NCI-H2081 treated with DMSO at 0.1 percent for 48 hours (cell line): ENCODE results near the gene PSIP1.
"Not testable (repeated sequence)": the region's sequence is repeated elsewhere in the genome, so short reads cannot be mapped to it uniquely, and the experiment has no call there.

Source experiments
- DNase-seq: peaks from one replicate; lab custom pipeline; 2025; lab: John Stamatoyannopoulos, UW

PSIP1 gene

DNA sequence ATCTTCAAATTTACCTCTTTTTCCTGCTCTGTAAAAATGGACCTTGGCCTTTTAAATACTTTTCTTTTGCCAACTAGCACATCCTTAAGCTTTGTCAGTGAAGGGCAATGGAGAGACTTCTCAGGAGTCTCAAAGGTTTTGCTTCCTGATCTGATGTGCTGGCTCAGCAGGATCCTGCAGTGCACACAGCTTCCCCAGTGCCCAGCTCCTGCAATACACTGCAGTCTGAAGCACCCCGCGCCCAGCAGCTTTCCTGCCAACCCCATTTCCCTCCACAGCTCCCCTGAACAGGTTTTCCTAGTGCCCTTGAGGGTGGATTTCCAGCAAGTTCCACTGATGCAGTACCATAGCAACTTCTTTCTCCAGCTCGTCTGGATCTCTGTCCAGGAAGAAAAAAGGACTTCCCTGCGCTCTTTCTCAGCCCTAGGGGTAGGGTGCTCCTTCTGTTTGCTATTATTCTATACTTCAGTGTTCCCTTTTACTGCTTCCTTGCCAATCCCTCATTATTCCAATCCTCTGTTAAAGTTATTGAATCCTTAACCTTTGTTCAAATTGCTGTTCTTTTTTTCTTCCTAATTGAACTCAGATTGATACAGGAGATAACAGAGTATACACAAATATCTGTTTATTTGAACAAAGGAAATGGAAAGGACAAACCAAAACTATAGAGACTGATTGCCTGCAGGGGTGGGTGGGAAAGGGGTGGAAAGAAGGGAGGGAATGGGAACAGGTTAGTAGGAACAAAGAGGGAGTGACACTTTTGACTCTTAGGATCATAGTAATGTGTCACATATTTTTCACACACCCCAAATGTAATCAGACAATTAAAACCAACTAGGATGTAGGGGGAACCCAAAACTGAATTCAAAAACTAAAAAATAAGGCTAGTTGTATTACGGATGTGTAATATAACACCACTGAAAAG is 79.6 kb downstream of the PSIP1 start:
- DNase-seq: no peak

DNA sequence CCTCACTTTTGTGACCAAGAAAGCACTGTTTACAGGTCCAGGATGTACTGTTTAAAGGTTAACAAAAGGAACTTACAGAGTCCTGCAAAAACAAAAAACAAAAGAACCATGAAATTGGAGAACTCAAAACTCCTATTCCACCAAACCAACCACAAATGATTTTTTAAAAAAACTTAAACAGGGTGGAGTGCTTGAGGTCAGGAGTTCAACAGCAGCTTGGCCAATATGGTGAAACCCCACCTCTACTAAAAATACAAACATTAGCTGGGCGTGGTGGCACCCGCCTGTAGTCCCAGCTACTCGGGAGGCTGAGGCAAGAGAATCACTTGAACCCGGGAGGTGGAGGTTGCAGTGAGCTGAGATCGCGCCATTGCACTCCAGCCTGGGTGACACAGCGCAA is 83.1 kb downstream of the PSIP1 start:
- not testable (repeated sequence) for DNase-seq

DNA sequence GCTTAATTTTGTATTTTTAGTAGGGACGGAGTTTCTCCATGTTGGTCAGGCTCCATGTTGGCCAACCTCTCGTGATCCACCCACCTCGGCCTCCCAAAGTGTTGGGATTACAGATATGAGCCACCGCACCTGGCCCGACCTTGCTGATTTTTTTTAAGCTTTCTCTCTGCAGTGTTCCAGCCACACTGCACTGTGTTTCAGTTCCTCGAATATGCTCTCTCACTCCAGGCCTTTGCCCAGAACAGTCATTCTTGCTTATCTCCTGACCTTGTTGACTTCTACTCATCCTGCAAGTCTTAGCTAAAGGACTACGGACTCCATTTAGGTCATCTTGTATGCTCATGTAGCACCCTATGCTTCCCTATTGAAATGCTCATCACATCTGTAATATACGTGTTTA is 84.8 kb downstream of the PSIP1 start:
- no peak for DNase-seq

DNA sequence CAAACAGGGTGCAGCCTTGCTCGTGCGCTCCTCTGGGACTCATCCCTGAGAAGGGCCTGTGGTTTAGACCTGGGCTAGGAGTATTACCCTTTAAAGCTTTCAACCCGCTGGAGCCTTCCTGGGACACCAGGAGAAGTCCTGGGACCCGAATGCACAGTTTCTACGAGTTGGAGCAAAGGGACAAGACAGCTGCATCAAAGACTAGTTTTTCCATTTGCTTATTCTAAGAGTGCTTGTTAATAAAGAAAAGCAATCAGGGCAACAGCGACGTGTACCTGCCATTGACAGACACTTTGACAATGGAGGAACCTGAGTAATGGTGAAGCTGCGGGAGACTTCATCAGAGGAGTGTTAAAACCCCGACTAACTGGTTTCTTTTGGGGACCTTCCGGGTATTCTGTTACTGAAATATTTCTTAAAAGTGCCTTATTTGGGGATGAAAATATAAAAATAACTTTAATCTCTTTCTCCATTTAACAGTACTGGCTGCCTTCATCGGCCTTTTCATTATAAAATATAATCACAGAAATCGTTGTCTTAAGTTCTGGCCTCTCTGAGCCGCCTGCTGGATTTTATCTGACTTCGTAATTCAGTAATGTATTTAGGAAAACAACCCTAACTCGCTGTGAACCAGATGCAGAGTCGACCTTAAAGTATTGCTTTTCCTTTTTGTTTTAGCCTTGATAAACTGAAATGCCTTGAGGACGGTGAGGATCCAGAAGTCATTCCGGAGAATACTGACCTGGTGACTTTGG is 87.4 kb downstream of the PSIP1 start:
- DNase-seq: no peak

DNA sequence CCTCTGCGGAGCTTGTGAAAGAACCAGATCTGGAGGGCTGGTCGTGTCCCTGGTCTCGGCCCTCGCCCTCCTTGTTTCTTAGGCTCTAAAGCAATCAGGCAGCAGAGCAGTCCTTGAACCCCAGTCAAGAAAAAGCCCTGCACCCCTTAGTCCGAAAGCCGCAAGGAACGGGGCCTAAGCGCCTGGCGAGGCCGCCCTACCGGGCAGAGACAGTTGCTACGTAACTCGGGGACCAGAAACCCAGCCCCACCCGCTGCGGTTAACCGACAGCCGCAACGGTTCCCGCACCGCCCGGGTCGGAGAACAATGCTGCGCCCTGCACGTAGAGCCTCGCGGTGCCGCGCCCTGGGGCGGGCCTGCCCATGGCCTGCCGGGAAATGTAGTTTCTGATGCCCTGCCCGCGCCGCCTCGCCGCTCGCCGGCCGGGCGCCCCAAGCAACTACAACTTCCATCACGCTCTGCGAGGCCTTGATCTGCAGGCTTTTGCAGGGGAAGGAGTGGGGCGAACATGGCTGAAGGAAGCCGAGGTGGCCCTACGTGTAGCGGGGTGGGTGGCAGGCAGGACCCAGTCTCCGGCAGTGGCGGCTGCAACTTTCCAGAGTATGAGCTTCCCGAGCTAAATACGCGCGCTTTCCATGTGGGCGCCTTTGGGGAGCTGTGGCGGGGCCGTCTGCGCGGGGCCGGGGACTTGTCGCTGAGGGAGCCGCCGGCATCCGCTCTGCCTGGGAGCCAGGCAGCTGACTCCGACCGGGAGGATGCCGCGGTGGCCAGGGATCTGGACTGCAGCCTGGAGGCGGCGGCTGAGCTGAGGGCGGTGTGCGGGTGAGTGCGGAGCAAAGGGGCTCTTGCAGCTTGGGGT is 88.2 kb downstream of the PSIP1 start, which contains the start of gene SNAPC3:
Gene SNAPC3, plus strand, starts transcription at position 505 of the 859 bp plus-strand sequence. Its CDS starts 4 bp downstream, at position 509.
- peak; percentile 97 for DNase-seq

DNA sequence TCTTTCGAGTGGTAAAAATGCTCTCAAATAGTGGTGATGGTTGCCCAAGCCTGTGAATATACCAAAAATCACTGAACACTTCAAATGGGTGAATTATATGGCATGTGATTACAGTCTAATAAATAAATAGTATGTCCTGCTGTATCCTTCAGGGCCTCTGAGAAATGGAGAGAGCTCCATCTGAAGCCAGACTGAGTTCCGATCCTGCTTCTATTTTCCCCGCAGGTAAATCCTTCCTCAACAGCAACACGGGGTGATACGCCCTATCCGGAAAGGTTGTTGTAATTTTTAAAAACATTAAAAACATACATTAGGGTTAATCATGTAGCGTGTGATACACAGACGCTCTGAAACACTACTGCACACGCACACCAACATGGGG is 88.8 kb downstream of the PSIP1 start:
- DNase-seq: no peak

DNA sequence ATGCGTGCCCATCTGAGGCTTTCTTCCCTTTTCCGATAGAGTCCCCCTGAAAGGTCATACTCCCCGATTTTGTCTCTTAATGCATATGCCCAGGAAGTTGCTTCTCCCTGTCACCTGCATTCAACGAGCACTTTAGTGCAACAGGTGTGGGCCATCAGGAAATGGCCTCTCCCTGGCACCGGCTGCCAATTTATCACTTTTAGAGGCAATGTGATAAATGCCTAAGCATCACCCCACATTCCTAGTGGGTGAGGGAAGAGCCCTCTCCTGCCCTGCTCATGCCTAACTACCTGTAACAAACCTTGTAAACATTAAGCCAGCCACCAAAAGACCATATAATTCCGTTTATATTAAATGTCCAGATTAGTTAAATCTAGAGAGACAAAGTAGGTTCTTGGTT is 89.2 kb downstream of the PSIP1 start:
- DNase-seq: no peak

DNA sequence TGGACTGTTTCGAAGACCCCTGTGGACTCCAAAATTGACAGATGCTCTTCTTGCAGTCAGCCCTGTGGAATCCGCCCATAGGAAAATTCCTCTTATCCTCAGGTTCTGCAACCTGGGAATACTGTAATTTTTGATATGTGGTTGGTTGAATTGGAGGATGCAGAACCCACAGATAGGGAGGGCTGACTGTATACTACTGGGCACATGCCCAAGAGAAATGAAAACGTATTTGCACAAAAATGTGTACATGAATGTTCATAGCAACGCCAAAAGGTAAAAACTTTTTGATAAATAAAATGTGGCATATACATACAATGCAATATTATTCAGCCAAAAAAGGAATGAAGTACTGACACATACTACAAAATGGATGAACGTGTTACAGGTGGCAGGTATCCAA is 90.0 kb downstream of the PSIP1 start:
- DNase-seq: no peak

DNA sequence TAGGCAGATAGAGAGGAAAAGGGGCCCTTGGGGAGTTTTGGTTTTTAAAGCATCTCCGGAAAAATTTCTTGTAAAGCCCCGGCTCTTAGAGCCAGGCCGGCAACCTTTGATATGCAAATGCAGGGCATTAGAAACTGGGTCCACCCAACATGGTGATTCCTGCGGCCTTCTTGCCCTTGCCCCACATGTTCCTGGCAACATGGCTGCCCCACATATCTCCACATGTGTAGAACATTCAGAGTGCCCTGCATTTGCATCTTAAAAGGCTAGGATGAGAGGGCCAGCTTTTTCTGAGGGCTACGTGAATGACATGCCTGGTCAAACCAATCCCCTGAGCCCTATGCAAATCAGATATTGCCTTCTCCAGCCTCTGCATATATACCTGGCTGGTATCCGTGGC is 93.1 kb downstream of the PSIP1 start:
- DNase-seq: no peak

DNA sequence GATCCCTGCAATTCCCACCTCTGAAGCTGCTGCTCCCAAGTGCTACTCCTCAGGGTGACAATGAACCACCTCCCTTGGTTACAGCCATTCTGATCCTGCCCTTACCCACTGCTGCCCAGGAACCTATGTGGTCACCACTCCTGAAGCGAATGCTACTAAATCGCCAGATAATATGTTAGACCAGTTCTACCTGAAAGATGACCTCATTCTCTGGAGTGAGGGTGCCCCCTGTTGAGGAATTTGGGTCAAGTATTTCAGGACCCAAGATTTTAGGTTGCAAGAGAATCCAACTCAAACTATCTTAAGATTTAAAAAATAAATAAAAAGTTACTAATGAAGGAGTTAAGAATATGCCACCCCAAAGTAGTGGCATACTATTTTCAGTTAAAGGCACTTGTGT is 93.9 kb downstream of the PSIP1 start:
- no peak for DNase-seq
